DND-41 (cell line): Measurements from ENCODE around the gene CMTM7.
A peak's percentile ranks its signal among the peaks of the same experiment; 100 is the strongest.

Experiments used
- ATAC-seq: fragments of 200-7000 bp; cut with Tn5 transposase; 3 replicates; pipeline ENCODE4 v1.9.1; 2021; ENCODE audit warnings: low read depth; ENCODE audit not compliant: insufficient read depth
- DNase-seq: peaks from one replicate; pipeline ENCODE4 v3.0.0-alpha.2; 2020
- H2AFZ ChIP-seq: 2 replicates; pipeline ENCODE4 v1.6.0; 2012; ENCODE audit warnings: low read depth, low read length
- H3K27ac ChIP-seq: 2 replicates; pipeline ENCODE4 v1.5.1; 2012; ENCODE audit warnings: low read length, inconsistent platforms
- H3K27me3 ChIP-seq: fragments of 200-600 bp; sonication (generic); 2 replicates; pipeline ENCODE4 v1.6.0; 2012; ENCODE audit warnings: low read length, mild to moderate bottlenecking, inconsistent platforms; ENCODE audit not compliant: insufficient read depth, poor library complexity
- H3K36me3 ChIP-seq: 2 replicates; pipeline ENCODE4 v1.5.1; 2012; ENCODE audit warnings: low read length, inconsistent platforms; ENCODE audit not compliant: insufficient read depth
- H3K4me1 ChIP-seq: 2 replicates; pipeline ENCODE4 v1.5.1; 2012; ENCODE audit warnings: mild to moderate bottlenecking, low read length; ENCODE audit not compliant: insufficient read depth
- H3K4me2 ChIP-seq: 2 replicates; pipeline ENCODE4 v1.6.0; 2012; ENCODE audit warnings: mild to moderate bottlenecking, moderate library complexity, low read length, inconsistent platforms; ENCODE audit not compliant: insufficient read depth
- H3K4me3 ChIP-seq, 2 experiments: fragments of 200-600 bp in 1 of 2; shearing (Covaris generic) in 1 of 2; 2 replicates each; pipeline ENCODE4 v1.5.1; 2012 to 2016; ENCODE audit warnings: inconsistent platforms in 2 of 2, low read length in 2 of 2, mild to moderate bottlenecking in 2 of 2, low read depth in 1 of 2, moderate library complexity in 1 of 2
- H3K79me2 ChIP-seq: 2 replicates; pipeline ENCODE4 v1.6.0; 2012; ENCODE audit warnings: low read length, inconsistent platforms; ENCODE audit not compliant: insufficient read depth
- H3K9ac ChIP-seq: 2 replicates; pipeline ENCODE4 v1.6.0; 2012; ENCODE audit warnings: low read depth, mild to moderate bottlenecking, inconsistent platforms, low read length, moderate library complexity
- H3K9me3 ChIP-seq: 2 replicates; pipeline ENCODE4 v1.5.1; 2012; ENCODE audit warnings: low read length, moderate library complexity, mild to moderate bottlenecking, inconsistent platforms; ENCODE audit not compliant: insufficient read depth, severe bottlenecking
- H4K20me1 ChIP-seq: 2 replicates; pipeline ENCODE4 v1.6.0; 2012; ENCODE audit warnings: low read length; ENCODE audit not compliant: insufficient read depth
- CTCF ChIP-seq: IDR thresholded peaks from 2 replicates; pipeline ENCODE4 v1.5.1; 2012; ENCODE audit warnings: borderline replicate concordance, low read length, moderate library complexity, mild to moderate bottlenecking; ENCODE audit not compliant: poor library complexity, severe bottlenecking; ENCODE audit errors: extremely low read depth
- EZH2 ChIP-seq: IDR thresholded peaks from 3 replicates; pipeline ENCODE4 v1.6.1; 2012; ENCODE audit warnings: borderline replicate concordance, low read depth, mild to moderate bottlenecking, moderate library complexity, low read length, inconsistent platforms; ENCODE audit not compliant: severe bottlenecking

Gene CMTM7

DNA sequence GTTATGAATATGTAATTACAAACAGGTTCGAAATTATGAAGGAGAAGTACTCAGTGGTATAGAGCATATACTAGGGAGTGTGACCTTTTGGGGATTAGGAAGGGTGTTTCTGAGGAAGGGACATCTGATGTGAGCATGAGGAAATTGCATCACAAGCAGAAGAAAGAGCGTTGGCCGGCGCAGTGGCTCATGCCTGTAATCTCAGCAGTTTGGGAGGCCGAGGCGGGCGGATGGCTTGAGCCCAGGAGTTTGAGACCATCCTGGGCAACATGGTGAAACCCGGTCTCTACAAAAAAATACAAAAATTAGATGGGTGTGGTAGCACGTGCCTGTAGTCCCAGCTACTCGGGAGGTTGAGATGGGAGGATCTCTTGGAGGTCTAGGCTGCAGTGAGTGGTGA is 6.9 kb downstream of the CMTM7 start:
- H3K27ac ChIP-seq, result peak overlapping the region; percentile 11; the same call in 1 of the 2 replicates
- no peak for ATAC-seq
- H3K79me2 ChIP-seq, result peaks cover 91% of the 10 kb centered on the region
- no peak overlapping the region for H3K9ac ChIP-seq
- peaks cover 21% of the 10 kb centered on the region for H3K4me1 ChIP-seq
- no peaks in the 10 kb centered on the region for H3K27me3 ChIP-seq
- H3K4me2 ChIP-seq, result no peak overlapping the region
- TF ChIP-seq CTCF, result no peak
- no peak for TF ChIP-seq EZH2
- DNase-seq, result no peak
- no peaks in the 10 kb centered on the region for H3K36me3 ChIP-seq
- H4K20me1 ChIP-seq, result no peaks in the 10 kb centered on the region
- H2AFZ ChIP-seq, result no peak overlapping the region
- H3K4me3 ChIP-seq, result no peak overlapping the region
- no peaks in the 10 kb centered on the region for H3K9me3 ChIP-seq

GRCh38 chr3:32399030-32399620 is 7.5 kb downstream of the CMTM7 start:
- ATAC-seq (peak; percentile 74), DNase-seq (peak; percentile 45)
- Histone ChIP-seq H4K20me1 (no peaks in the 10 kb centered on the region), H3K27ac (peak overlapping the region; percentile 39; the same call in 1 of the 2 replicates), H3K9ac (no peak overlapping the region), H3K4me2 (no peak overlapping the region), H3K4me1 (peaks cover 17% of the 10 kb centered on the region), H3K27me3 (no peaks in the 10 kb centered on the region), H3K36me3 (no peaks in the 10 kb centered on the region), H3K79me2 (peaks cover 90% of the 10 kb centered on the region), H3K9me3 (no peaks in the 10 kb centered on the region), H2AFZ (no peak overlapping the region), H3K4me3 (no peak overlapping the region)
- TF ChIP-seq CTCF (peak; percentile 67), EZH2 (no peak)

- Histone ChIP-seq H4K20me1 (no peaks in the 10 kb centered on the region), H2AFZ (no peak overlapping the region), H3K4me2 (no peak overlapping the region), H3K79me2 (peaks cover 87% of the 10 kb centered on the region), H3K27me3 (no peaks in the 10 kb centered on the region), H3K36me3 (no peaks in the 10 kb centered on the region), H3K9me3 (no peaks in the 10 kb centered on the region), H3K27ac (no peak overlapping the region; the same call in 1 of the 2 replicates), H3K4me1 (peaks cover 27% of the 10 kb centered on the region), H3K4me3 (no peak overlapping the region), H3K9ac (no peak overlapping the region)
- no peak for TF ChIP-seq CTCF
- TF ChIP-seq EZH2, result no peak
- ATAC-seq (no peak), DNase-seq (no peak)
Observed at GRCh38 chr3:32401126-32401525, 9.5 kb downstream of the CMTM7 start.
